ENCODE data around the gene AMOTL2. TPM values are rescaled to one million over a fixed set of nuclear protein-coding genes. Genes with fewer than 3 reads are reported as not detected.
A peak's percentile ranks its signal among the peaks of the same experiment; 100 is the strongest.

The AMOTL2 gene
- total and polyA plus RNA-seq, 7 donors, result 4.0 to 36.6 (median 16.5) TPM

DNA sequence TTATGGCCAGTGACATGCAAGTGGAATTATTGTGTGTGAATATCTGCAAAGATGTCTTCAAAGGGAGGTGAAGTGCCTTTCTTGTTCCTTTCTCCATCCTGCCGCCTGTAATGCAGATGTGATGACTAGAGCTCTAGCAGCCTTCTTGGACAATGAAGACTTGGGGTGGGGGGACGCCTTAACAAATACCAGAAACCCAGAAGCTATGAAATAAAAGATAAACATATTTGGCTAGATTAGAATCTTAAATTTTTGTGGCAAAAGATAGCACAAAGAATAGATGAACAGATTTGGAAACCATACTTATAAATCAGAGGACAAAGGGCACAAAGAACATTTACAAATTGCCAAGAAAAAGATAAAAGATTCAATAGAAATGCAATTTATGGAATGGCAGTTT is 56.1 kb downstream of the AMOTL2 start:
- no peak for ATAC-seq
- H3K4me1 ChIP-seq, result peaks cover 25% of the 10 kb centered on the region
- WGBS, 3 donors, result 94 to 100% (median 95%) methylated on average over 2 of the region's 2 CpGs
- TF ChIP-seq, protein P1, sequence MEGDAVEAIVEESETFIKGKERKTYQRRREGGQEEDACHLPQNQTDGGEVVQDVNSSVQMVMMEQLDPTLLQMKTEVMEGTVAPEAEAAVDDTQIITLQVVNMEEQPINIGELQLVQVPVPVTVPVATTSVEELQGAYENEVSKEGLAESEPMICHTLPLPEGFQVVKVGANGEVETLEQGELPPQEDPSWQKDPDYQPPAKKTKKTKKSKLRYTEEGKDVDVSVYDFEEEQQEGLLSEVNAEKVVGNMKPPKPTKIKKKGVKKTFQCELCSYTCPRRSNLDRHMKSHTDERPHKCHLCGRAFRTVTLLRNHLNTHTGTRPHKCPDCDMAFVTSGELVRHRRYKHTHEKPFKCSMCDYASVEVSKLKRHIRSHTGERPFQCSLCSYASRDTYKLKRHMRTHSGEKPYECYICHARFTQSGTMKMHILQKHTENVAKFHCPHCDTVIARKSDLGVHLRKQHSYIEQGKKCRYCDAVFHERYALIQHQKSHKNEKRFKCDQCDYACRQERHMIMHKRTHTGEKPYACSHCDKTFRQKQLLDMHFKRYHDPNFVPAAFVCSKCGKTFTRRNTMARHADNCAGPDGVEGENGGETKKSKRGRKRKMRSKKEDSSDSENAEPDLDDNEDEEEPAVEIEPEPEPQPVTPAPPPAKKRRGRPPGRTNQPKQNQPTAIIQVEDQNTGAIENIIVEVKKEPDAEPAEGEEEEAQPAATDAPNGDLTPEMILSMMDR (IDR thresholded peaks at IDR 0.05), result no peak
- no peak overlapping the region for H3K4me3 ChIP-seq
- DNase-seq, result no peak
- H3K27ac ChIP-seq, result no peak overlapping the region
- no peaks in the 10 kb centered on the region for H3K27me3 ChIP-seq (ENCODE audit: insufficient read depth in 3 of 3, low read length in 2 of 3)
- no peaks in the 10 kb centered on the region for H3K9me3 ChIP-seq
- intact Hi-C loops (cut with DNase I), result no loop called here
- H3K36me3 ChIP-seq (ENCODE audit: insufficient read depth in 1 of 2, low read depth in 1 of 2), result no peaks in the 10 kb centered on the region

- intact Hi-C loops (cut with DNase I), result no loop called here
- TF ChIP-seq, protein P1 (IDR thresholded peaks at IDR 0.05), result no peak
- no peak for DNase-seq
- 95 to 98% (median 97%) methylated on average over 6 of the region's 6 CpGs for WGBS, 3 donors
- ATAC-seq, result no peak
- Histone ChIP-seq H3K4me1 (peaks cover 32% of the 10 kb centered on the region), H3K36me3 (ENCODE audit: insufficient read depth in 1 of 2, low read depth in 1 of 2) (no peaks in the 10 kb centered on the region), H3K27ac (no peak overlapping the region), H3K27me3 (ENCODE audit: insufficient read depth in 3 of 3, low read length in 2 of 3) (no peaks in the 10 kb centered on the region), H3K9me3 (no peaks in the 10 kb centered on the region), H3K4me3 (no peak overlapping the region)
Measured at GRCh38 chr3:134317106-134317947, 56.9 kb downstream of the AMOTL2 start.

DNA sequence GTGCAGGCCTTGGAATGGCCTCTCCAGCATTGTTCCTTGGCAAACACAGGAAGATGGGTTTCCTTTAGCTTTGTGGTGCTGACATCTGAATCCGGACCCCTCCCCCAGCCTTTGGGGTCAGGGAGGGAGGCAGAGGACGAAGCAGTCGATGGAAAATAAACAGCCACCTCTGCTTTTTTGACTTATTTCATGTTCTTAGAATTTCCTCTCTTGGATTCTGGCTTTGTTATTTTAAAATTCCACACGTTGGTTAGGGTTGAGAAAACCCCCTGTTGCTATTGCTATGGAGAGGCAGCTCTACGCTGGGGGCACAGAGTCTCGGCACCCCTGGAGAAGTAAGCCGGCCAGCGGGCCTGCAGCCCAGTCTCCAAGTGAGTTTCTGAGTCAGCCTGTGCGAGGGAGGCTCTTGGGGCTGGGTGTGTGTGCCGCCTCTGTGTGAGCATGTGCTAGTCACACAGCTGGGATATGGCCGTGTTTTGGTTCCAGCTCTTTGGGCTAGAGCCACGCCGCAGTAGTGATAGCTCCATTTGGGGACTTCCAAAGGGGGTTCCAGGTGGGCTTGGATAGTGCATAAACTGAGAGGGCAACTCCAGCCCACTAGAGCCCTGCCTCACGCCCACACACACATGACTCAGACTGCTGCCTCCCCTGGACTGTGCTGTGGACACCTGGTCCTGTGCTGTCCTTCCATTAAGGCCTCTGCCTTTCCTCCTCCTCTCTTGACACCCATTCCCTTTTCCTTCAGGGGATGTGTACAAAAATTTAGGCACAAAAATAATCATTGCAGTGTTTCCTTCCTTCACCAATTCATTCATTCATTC is 58.8 kb downstream of the AMOTL2 start:
- H3K27me3 ChIP-seq (ENCODE audit: insufficient read depth in 3 of 3, low read length in 2 of 3), result no peaks in the 10 kb centered on the region
- WGBS, 3 donors, result 54 to 64% (median 62%) methylated on average over 14 of the region's 14 CpGs
- DNase-seq (peak; percentile 88 to 90), ATAC-seq (peak; percentile 28 to 54 (median 50))
- no peak overlapping the region for H3K4me3 ChIP-seq
- H3K9me3 ChIP-seq, result no peaks in the 10 kb centered on the region
- TF ChIP-seq, protein P1 (IDR thresholded peaks at IDR 0.05), result no peak
- intact Hi-C loops (cut with DNase I), result no loop called here
- H3K36me3 ChIP-seq (ENCODE audit: insufficient read depth in 1 of 2, low read depth in 1 of 2), result no peaks in the 10 kb centered on the region
- peaks cover 46% of the 10 kb centered on the region for H3K4me1 ChIP-seq
- H3K27ac ChIP-seq, result peak overlapping the region; percentile 74

DNA sequence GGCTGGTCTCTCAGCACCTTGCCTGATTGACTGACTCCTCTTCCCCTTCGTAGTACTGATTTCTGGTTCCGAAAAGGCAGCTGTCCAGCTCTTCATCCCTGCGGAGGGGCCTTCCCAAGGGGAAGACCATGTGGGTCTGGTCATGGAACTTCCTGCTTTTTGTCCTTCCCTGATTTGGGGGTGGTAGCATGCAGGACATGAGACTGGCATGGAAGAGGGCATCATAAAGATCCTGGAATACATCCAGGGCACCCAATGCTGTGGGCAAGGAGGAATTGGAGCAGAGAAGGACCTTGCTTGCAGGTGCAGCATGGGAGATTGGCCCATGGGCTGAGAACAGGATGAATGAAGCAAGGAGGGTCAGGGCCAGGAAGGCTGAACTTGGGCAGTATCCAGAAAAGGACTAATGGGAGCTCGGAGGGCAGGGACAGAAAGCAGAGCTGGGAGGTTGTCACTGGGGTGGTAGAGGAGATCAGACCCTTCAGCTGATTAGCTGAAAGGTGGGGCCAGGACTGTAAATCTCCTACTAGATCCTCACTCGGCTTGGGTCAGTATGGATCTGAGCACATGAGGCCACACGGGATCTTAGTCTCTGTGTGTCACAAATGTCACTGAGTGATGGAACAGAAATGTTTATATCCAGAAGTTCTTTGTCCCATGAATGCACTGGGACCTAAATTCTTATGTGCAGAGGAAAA is 59.5 kb downstream of the AMOTL2 start:
- WGBS, 3 donors, result 60 to 64% (median 61%) methylated on average over 6 of the region's 6 CpGs
- H3K4me1 ChIP-seq, result peaks cover 46% of the 10 kb centered on the region
- DNase-seq, result no peak

More for the DNA sequence above, 59.5 kb downstream of the AMOTL2 start:
- TF ChIP-seq, protein P1 (IDR thresholded peaks at IDR 0.05), result no peak
- Histone ChIP-seq H3K36me3 (ENCODE audit: insufficient read depth in 1 of 2, low read depth in 1 of 2) (no peaks in the 10 kb centered on the region), H3K9me3 (no peaks in the 10 kb centered on the region), H3K27ac (peak overlapping the region; percentile 74), H3K27me3 (ENCODE audit: insufficient read depth in 3 of 3, low read length in 2 of 3) (no peaks in the 10 kb centered on the region), H3K4me3 (no peak overlapping the region)
- intact Hi-C loops (cut with DNase I), result no loop called here
- no peak for ATAC-seq
